ENCODE results near the gene IL22RA2.
"Not testable (repeated sequence)": the region's sequence is repeated elsewhere in the genome, so short reads cannot be mapped to it uniquely, and the experiment has no call there.

Gene IL22RA2

GRCh38 chr6:137121401-137121997, 51.9 kb downstream of the IL22RA2 start:
- DNase-seq, result no peak

- no peak for DNase-seq
These were observed 52.7 kb downstream of the IL22RA2 start for GRCh38 chr6:137120748-137121147.

DNA sequence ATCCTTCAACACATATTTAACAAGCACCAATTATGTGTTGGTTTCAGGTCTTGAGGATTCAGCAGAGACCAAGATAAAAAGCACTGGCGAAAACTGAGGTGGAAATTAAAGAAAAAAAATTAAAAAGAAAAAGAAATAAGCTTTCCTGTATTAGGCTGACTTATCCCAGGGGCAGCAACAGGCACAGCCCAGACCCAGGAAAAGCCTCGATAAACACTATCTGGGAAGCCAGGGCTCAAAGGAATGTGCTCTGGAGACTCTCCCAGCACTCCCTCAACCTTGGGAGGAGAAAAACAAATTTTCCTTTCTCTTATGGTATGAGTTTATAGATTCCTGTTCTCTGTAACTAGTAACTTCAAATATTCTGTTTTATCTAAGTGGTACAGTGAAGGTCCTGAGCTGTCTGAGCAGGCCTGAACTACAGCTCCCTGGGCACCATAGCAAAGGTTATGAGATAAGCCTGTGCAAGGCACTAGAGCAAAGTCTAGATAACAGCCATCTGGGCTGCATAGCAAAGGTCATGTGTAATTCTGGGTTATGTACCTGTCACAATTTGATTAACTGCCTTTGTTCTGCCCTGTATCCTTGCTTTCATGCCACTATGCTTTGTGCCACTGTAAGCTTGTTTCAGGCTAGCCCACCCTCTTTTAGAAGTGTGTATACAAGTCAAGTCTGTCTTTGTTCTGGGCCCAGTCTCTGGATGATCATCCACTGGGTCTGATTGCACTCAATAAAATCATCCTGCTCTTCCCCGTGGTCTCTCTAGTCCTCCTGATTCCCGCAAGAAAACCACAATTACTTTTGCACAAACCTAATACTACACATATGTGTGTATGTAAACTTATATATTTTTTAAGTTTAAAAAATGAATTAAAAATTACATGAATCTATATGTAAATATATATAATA, 54.0 kb downstream of the IL22RA2 start:
- DNase-seq, result no peak

- DNase-seq, result no peak
These were observed 55.9 kb downstream of the IL22RA2 start for GRCh38 chr6:137117581-137117980.

DNA sequence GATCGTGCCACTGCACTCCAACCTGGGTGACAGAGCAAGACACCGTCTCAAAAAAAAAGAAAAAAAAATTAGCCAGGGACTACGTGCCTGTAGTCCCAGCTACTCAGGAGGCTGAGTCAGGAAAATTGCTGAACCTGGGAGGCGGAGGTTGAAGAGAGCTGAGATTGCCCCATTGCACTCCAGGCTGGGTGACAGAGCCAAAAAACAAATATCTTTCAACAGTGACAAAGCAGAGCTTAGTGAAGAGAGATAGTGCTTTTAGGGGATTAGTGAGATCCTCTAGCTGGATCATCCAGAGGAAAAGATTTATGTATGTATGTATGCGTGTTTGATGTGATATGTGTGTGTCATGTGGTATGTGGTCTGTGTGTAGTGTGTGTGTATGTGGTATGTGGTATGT, 56.6 kb downstream of the IL22RA2 start:
- DNase-seq, result no peak

DNA sequence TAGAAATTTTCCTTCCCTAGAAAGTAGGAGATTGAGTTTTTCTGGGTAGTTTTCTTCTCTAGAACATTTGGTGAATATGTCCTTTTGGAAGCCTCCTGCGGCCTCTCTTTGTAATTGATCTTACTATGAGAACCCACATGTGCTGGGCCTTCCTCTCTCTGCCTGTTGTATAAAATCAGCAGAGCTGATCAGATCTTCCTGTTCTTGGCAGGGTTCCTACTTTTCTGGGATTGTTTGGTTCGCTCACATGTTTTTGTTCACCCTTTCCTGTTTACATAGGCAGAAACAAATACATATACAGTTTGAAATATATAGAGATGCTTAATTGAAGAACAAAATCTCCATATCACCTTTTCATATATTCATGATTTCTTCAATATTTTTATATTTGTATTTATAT, 57.8 kb downstream of the IL22RA2 start:
- no peak for DNase-seq

DNA sequence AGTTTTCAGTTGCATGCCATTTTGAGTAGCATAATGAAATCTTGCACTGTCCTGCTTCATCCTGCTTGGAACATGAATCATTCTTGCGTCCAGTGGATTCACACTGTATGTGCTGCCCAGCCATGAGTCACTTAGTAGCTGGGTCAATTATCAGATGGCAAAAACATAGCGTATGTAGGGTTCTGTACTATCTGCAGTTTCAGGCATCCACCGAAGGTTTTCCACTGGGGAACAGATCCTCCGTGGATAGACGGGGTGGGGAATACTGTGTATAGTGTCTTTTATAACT, 61.4 kb downstream of the IL22RA2 start:
- peak; percentile 9 for DNase-seq

GRCh38 chr6:137111296-137112066, 62.0 kb downstream of the IL22RA2 start:
- no peak for DNase-seq

- no peak for DNase-seq
These were observed 65.7 kb downstream of the IL22RA2 start for GRCh38 chr6:137107767-137108105.

DNA sequence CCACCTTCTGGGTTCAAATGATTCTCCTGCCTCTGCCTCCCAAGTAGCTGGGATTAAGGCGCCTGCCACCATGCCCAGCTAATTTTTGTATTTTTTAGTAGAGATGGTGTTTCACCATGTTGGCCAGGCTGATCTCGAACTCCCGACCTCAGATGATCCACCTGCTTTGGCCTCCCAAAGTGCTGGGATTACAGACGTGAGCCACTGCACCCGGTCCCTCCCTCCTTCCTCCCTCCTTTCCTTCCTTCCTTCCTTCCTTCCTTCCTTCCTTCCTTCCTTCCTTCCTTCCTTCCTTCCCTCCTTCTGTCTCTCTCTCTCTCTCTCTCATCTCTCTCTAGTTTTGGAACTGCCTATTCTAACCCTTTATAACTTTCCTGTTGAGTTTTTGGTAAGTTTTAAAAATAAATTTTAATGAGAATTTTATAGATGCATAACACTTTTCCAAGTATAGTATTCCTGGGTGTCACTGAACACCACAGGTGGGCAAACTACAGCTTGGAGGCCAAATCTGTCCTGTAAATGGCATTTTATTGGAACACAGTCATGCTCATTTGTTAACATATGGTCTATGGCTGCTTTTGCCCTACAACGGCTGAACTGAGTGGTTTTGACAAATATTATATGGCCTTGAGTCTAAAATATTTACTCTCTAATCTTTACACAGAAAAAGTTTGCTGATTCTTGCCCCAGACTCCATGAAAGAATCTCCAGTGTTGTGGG, 66.2 kb downstream of the IL22RA2 start:
- DNase-seq, result not testable (repeated sequence)

- no peak for DNase-seq
These were observed 67.3 kb downstream of the IL22RA2 start for GRCh38 chr6:137106183-137106582.

DNA sequence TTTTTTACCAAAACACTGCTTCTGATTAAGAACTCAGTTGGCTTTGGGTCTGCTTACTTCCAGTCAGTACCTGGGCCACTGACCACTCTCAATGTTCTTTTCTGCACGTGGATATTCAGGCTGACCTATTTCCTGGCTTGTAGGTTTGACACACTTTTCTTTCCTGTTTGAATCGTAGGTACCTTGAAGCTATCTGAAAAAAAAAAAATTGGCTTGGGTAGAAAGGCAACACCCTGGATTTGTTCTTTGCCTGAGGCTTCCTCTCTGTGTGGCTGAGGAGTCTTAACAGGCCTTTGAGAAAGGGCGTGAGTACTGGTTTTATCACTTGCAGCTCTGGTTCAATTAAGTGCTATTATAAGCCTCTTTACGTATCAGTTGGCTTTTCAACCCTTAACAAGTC, 68.1 kb downstream of the IL22RA2 start:
- no peak for DNase-seq

- no peak for DNase-seq
These were observed 68.5 kb downstream of the IL22RA2 start for GRCh38 chr6:137104926-137105325.

DNA sequence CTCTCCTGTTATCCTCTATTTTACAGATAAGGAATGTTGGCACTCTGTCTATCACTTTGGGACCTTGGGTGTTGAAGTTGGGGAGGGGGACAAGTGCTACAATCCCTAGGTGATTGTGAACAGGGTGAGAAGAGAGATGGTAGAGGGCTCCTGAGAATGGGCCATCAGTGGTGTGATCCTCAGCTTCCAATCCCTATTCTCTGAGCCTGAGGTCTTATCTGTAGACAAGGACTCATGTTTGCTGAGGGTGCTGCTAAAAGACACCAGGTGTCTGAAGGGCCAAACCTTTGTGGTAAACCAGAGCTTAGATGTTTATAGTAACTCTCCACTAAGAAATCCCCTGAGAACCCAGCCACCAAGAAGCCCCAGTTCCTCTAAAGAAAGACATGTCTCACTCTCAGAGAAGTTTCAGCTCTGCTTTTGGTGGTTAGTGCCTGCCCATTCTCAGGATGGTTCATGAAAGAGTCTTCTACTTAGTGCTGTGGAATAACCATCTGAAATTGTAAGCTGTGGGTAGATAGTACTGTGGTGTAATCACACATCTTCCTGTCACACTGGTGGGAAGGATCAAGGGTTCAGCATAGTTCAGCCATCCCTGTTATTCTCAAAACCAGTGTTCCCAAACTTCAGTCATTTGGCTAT, 70.5 kb downstream of the IL22RA2 start:
- DNase-seq, result no peak

GRCh38 chr6:137102050-137102848, 71.2 kb downstream of the IL22RA2 start:
- DNase-seq, result no peak

- DNase-seq, result no peak
These were observed 73.6 kb downstream of the IL22RA2 start for GRCh38 chr6:137099689-137100403.

DNA sequence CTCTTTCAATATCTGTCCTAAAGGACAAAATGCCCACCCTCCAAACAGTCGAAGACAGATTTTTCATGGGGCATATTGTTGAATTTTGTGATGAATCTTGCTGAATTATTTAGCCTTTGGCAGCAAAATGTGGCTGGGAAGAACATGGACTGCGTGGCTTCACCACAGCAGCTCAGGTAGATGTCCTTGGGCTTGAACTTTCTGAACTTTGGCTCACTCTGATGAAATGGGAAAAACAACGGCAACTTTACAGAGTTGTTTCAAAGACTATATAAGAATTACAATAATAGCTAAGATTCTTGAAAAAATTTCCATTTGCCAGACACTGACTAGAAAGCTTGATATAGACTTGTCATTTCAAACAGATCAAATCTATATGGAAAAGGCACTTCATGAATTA, 75.9 kb downstream of the IL22RA2 start:
- DNase-seq, result no peak

- no peak for DNase-seq
These were observed 76.4 kb downstream of the IL22RA2 start for GRCh38 chr6:137097057-137097456.

DNA sequence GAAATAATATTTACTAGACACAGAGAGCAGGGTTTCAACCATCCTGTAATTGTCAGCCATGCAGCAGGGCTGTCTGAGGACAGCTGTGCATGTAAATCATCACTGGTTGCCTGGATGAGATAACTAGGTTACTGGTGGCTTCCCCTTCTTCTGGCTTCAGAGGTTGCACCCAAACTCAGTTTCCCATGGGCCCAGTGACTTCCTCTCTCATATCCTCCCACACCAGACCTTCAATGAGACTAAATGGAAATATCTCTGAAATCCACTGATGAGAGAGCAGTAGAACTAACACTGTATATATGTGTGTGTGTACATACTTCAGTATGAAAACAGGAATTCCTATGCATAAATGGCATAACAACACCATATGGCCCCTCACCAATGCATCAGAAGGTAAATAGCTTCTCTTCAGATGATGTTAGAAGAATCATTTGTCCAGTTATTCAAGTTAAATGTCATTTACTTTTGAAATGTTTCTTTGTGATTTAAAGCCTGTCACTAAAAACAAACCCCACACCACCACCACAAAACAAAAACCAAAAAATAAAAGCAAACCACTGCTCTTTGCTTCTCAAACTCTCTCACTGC, 77.7 kb downstream of the IL22RA2 start:
- no peak for DNase-seq

DNA sequence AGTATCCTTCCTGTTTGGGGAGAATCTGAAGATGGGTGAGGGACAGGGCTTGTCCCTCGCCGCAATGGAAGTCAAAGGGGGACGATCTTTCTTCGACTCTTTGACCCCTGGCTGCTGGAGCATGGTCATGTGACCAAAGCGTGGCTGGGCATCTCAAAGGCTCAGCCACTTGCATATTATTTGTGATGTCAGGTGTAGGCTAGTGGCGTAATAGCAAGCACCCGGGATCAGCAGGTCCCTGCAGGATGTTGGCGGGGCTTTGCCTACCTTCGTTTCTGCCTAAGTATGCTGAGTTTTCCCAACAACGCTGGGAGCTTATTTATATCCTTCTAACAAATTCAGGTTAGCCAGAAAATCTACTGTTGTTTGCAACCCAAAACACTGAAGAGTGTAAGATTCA, 78.4 kb downstream of the IL22RA2 start:
- DNase-seq, result no peak
